ENCODE data around the gene MCCC1.

DNA sequence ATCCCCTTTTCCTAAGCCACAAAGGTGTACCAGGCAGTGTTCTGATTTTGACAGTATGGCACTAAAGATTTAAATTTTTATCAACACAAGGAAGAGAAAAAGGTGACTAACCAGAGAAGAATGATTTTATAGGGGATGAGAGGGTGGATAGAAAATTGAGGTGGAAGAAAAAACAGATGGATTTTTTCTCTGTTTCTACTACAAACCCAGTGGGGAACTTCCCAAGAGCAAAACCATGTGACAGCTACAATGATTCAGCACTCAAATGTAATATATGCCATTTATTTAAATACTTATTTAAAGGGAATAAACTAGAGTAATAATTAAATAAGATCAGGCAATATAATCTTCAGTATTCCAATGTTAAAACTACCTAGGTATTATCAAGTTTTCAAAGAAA, 130.0 kb downstream of the MCCC1 start:
- TF ChIP-seq, protein P1, sequence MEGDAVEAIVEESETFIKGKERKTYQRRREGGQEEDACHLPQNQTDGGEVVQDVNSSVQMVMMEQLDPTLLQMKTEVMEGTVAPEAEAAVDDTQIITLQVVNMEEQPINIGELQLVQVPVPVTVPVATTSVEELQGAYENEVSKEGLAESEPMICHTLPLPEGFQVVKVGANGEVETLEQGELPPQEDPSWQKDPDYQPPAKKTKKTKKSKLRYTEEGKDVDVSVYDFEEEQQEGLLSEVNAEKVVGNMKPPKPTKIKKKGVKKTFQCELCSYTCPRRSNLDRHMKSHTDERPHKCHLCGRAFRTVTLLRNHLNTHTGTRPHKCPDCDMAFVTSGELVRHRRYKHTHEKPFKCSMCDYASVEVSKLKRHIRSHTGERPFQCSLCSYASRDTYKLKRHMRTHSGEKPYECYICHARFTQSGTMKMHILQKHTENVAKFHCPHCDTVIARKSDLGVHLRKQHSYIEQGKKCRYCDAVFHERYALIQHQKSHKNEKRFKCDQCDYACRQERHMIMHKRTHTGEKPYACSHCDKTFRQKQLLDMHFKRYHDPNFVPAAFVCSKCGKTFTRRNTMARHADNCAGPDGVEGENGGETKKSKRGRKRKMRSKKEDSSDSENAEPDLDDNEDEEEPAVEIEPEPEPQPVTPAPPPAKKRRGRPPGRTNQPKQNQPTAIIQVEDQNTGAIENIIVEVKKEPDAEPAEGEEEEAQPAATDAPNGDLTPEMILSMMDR (IDR thresholded peaks at IDR 0.05), result no peak
- TF ChIP-seq POLR2AphosphoS5 (IDR thresholded peaks at IDR 0.05) (no peak), POLR2A (IDR thresholded peaks at IDR 0.05) (no peak)
